HL-60/S4 (cell line): ENCODE measurements around the gene TSPOAP1.

ENCODE experiments used
- in situ Hi-C: fragments of 300-500 bp; cut with MboI; formaldehyde crosslinking; loops from 2 replicates; pipeline ENCODE4 v1.14.3; 2022; ENCODE audit warnings: low sequenced_read_pairs

TSPOAP1 gene

GRCh38 chr17:58362368-58363014 lies 33.9 kb upstream of the TSPOAP1 start:
- in situ Hi-C loops = no loop called here

- in situ Hi-C loops = no loop called here
Observed at GRCh38 chr17:58360296-58361063, 31.9 kb upstream of the TSPOAP1 start.

GRCh38 chr17:58358408-58359172 lies 30.0 kb upstream of the TSPOAP1 start:
- in situ Hi-C loops = no loop called here

GRCh38 chr17:58357312-58358297 lies 29.0 kb upstream of the TSPOAP1 start:
- in situ Hi-C loops = no loop called here

- in situ Hi-C loops = no loop called here
Observed at GRCh38 chr17:58356231-58356630, 27.6 kb upstream of the TSPOAP1 start.

- in situ Hi-C loops = no loop called here
Observed at GRCh38 chr17:58354541-58355216, 26.1 kb upstream of the TSPOAP1 start.

- in situ Hi-C loops = no loop called here
Observed at GRCh38 chr17:58353389-58353825, 24.8 kb upstream of the TSPOAP1 start.

GRCh38 chr17:58352596-58353388 lies 24.2 kb upstream of the TSPOAP1 start:
- in situ Hi-C loops = no loop called here

- in situ Hi-C loops = no loop called here
Observed at GRCh38 chr17:58351831-58352595, 23.4 kb upstream of the TSPOAP1 start, which contains the start of gene SUPT4H1. TSS of gene SUPT4H1 (minus strand) at chr17:58352201. CDS start at chr17:58352135, 66 bp downstream.

GRCh38 chr17:58351182-58351581 lies 22.6 kb upstream of the TSPOAP1 start:
- in situ Hi-C loops = no loop called here

GRCh38 chr17:58348038-58348437 lies 19.4 kb upstream of the TSPOAP1 start:
- in situ Hi-C loops = no loop called here

- in situ Hi-C loops = no loop called here
Observed at GRCh38 chr17:58345500-58345899, 16.9 kb upstream of the TSPOAP1 start.

GRCh38 chr17:58344791-58345157 lies 16.2 kb upstream of the TSPOAP1 start:
- in situ Hi-C loops = no loop called here

GRCh38 chr17:58344047-58344790 lies 15.6 kb upstream of the TSPOAP1 start:
- in situ Hi-C loops = no loop called here

GRCh38 chr17:58343131-58343530 lies 14.5 kb upstream of the TSPOAP1 start:
- in situ Hi-C loops = no loop called here

GRCh38 chr17:58341861-58342475 lies 13.4 kb upstream of the TSPOAP1 start:
- in situ Hi-C loops = no loop called here
